GM18861 (cell line): Measurements from ENCODE around the gene AFMID.

Experiments
- ATAC-seq: cut with Tn5 transposase; IDR thresholded peaks from one replicate; pipeline ENCODE4 v1.9.1; 2021; ENCODE audit not compliant: unreplicated experiment

Gene AFMID

DNA sequence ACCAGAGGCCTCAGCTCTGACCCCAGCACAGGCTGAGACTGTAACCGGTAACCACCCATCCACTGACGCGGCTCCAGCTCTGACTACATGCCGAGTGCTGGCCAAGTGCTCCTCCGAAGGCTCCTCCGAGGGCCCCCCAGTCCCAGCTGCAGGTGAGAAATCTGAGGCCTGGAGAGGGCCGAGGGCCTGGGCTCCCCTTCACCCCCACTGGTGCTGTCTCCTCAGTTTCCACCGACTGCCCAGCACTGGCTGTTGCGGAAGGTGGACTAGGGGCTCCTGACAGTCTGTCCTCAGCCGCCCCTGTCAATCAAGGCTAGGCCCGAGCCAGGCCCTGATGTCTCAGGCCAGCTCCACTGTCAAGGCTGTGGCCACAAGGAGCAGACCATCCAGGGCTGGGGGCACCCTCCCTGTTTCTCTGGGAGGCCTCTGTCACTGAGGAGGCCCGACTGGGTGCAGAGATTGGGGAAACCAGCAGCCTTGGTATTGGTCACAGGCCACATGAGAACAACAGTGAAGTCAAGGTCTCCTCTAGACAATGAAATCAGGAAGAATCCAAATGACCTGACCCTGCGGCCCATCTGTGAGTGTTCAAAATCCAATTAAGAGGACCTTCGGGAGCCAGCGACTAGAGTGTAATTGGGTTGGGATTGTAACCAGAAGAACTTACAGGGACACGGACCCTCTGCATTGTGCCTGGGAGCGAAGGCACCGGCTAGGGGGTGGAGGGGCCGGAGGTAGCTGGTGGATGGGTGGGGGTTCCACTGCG is 49.4 kb downstream of the AFMID start:
- no peak for ATAC-seq

DNA sequence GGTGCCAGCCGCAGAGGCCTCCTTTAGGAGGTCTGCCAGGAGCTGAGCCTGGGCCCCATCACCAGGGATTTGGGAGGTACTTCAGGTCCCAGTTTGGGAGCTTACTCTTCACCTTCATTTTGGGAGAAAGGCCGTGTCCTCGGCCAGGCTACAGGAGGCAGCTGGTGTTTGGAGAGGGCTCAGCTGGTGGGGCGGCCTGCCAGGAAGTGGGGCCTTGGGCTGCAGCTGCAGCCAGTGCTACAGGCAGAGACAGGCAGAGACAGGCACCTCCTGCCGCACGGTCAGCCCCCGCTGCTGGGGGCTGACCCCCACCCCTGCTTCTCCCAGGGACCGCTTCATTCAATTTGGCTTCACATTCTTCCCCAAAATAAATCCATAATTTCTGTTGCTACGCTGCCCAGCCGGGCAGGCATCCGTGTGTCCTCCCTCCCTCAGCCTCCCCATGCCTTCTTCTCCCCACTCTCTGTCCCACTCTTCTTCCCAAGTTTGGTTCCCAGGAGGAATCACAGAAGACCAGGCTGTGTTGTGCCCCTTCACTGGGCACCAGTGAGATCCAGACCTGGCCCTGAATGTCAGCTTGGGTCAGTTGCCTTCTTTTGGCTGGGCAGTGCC is 50.3 kb downstream of the AFMID start:
- ATAC-seq: no peak

DNA sequence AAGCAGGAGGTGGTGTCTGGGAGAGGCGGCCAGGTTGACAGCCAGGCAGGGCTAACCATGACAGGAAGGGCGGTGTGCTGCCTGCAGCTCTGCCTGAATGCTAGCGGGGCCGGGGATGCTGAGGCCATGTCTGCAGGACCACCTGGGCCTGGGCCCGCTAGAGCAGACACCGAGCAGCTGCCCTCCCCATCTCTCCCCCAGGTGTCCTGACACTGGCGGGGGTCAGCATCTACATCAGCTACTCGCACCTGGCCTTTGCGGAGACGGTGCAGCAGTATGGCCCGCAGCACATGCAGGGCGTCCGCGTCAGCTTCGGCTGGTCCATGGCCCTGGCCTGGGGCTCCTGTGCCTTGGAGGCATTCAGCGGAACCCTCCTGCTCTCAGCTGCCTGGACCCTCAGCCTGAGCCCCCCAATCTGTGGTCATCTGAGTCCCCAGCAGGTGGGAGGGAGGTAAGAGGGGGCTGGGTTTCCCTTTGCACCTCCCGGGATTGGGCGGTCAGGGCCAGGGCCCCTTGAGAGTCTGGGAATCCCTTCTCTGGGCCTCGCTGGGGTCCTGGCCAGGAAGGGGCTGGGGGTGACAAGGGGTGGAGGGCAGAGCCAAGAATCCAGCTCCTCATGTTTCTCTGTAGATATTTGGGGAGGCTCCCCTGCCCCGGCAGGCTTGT is 51.8 kb downstream of the AFMID start:
- ATAC-seq: no peak

DNA sequence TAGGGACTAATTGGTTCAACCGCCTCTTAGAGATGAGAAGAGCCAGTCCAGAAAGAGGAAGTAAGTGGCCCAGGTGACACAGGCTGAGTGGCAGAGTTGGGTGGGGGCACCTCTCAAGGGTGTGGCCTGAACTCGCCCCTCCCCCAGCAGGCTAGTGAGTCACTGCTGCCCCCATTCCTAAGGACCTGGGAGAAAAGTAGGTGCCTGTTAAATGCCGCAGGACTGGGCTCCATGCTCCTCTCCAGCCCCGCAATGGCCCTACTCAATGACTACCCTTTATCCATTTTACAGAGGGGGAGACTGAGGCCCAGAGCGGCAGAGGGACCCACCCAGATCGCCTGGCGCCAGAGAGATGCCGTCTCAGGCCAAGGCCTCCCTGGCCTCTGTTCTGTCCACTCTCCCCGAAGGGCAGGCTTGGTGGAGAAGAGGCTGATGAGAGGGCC is 52.3 kb downstream of the AFMID start:
- ATAC-seq: no peak

DNA sequence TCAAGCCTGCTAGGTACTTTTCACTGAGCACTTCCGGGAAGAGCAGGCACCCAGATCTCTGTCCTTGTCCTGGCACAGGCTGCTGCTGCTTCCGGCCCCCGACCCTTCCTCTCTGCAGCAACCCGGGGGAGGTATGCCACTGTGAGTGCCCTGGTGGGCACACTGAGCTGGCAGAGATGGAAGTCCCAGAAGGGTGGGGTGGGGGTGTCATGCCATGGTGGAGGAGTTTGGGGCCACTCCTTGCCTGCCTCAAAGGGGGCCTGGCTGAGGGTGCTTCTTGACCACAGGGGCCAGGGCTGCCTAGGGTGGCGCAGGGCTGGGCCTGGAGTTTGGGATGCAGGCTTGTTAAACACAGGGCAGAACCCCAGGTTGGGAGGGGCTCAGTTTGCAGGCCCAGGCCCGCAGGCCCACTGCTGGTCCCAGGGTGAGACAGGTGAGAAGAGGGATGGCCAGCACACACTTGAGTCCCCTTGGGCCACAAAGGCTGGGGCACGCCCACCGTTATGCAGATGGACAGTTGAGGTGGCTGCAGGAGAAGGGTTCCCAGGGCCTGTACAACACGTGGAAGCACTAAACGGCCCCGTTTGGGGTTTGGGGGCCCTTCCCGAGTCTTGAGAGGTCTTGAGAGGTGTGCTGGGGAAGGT is 53.0 kb downstream of the AFMID start:
- no peak for ATAC-seq

DNA sequence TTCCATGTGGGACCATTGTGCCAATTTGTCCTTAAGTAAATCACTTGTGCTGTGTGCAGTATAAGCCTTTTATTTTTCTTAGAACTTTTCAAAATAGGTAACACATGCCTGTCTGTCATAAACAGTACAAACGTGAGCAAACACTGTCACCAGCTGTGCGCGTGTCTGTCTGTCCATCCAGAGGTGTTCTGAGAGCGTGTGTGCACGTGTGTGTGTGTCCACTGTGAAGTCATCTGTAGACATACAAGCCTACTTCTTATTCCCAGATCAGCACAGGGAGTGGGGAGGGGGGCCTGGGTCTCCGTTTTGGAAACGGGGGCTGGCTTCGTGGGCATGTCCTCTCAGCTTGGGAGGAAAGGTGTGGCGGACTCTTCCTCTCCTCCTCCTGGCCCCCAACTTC is 53.7 kb downstream of the AFMID start:
- ATAC-seq: no peak

DNA sequence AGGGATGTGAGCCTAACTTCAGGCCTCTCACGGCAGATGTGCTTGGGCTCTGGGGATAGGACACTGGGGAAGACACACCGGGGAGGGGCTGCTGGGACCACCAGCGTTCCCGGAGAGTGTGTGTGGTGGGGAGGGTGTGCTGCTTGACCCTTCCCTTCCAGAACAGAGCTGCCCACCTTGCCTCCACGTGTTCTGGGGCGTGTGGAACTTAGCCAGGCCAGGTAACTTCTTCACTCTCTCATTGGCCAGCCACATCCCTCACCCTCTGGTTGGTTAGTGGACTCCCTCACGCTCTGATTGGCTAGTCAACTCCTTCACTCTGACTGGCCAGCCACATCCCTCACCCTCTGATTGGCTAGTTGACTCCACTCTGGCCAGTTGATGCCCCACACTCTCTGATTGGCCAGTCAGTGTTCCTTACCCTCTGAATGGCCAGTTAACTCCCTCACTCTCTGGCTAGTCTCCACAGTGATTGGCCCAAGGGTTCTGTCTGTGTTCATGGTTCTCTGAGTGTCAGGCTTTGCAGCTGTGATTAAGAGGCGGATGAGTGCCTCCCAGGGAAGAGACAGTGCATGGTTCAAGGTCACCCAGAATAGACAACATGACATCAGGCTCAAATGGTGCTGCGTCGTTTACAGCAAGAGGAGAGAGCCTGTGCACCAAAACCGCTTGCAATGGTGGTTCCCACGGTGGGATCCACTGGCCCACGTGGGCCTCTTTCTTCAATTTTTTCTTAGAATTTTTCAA is 54.3 kb downstream of the AFMID start:
- no peak for ATAC-seq

DNA sequence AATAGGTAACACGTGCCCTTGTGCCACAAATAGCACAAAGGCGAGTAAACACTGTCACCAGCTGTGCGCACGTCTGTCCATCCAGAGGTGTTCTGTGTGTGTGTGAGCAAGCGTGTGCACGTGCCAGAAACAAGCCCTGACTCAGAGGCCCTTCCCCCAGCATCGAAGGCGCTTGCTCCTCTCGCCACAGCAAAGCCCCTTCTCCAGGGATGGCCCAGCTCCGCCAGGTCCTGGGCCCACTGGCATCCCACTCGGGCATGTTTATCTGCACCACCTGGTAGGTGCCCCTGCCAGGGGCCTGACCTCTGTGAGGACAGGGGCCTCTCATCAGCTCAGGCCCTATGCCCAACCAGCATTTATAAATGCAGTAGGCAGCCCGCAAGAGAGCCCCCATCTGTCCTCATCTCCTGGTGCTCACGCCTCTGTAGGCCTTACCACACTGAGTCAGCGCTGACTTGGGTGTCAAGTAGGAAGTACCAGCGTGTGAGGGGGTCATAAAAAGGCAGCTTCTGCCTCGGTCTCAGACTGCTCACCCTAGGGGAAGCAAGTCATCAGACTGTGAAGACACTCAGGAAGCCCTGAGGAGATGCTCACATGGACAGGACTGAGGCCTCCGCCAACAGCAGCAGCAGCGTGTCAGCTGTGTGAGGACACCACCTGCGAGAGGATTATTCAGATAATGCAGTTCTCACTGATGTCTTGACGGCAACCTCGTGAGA is 55.0 kb downstream of the AFMID start:
- no peak for ATAC-seq

DNA sequence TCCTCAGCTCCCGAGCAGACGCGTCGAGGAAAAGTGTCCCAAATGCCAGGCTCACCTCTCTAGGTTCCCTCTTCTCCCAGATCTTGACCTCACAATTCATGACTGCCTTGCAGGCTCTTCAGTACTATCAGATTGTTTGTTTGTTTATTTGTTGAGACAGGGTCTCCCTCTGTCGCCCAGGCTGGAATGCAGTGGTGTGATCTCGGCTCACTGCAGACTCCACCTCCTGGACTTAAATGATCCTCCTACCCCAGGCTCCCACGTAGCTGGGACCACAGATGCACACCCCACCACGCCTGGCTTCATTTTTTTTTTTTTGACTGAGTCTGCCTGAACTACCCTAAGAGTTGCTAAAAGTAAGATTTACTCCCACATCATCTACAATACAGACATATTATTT is 60.1 kb downstream of the AFMID start:
- ATAC-seq: no peak

DNA sequence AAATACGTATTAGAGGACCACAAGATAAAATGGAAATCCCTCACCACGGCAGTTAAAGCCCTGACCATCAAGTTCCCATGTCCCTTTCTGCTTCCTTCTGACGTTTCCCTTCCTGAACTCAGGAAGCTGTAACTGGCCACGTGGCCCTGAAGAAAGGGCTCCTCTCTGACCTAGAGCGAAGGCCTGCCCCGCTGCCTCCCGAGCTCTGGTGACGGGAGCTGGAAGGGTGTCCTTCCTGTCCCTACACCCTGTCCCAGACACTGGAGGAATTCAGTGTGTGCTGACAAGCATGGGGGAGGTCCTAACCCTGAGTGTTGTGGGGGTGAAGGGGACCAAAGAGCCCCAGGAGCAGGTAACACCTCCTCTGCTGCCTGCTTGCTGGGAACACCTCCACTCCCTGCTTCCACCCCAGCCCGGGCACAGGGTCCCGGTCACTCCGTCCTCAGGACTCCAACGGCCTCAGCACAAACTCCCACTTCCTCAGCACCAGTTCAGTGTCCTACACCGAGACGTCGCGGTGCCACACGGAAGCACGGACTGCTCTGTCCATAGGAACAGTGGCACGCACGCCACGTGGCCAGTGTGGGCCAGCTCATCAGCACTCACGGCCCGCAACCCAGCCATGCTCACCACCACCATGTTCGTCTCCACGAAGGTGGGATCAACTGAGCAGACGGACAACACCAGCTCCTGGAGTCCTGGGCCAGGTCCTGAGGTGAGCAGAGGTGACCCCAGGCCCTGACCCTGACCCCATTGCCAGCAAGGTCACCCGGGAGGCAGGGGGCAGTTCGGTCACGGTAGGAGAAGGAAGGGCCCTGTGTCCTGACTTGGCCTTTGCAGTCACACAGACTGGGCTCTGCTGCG is 61.1 kb downstream of the AFMID start:
- ATAC-seq: no peak

DNA sequence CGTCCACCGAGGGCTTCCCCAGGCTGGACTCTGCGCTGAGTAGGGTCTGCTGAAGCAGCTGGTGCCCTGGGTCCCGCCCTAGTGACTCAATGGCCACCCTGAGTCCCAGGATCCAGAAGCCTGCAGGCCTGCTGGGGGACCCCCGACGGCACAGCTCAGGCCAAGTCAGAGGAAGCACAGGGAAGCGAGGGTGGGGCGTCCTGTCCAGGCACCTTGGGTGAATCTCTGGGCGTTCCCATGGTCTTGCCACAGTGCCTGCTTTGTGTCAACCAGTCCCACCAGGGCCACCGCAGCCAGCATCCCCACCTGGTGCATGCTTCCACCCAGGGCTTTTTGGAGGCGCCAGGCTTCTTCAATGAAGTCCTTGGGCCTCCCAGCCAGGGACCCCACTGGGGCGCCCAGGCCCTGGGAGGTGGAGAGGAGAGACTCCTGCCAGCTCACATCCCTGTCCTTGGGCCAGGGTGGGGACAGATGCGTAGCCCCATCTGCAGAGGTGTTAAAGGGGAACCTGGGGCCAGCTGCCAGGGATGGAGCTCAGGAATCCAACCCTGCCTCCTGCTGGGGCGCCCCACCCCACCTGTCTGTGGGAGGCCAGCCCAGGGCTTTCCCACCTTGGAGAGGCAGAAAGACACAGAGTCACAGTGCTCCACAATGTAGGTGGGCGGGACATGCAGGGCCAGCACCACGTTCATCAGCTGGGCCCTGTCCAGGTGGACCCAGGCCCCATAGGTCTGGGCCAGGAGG is 62.1 kb downstream of the AFMID start:
- ATAC-seq: no peak

DNA sequence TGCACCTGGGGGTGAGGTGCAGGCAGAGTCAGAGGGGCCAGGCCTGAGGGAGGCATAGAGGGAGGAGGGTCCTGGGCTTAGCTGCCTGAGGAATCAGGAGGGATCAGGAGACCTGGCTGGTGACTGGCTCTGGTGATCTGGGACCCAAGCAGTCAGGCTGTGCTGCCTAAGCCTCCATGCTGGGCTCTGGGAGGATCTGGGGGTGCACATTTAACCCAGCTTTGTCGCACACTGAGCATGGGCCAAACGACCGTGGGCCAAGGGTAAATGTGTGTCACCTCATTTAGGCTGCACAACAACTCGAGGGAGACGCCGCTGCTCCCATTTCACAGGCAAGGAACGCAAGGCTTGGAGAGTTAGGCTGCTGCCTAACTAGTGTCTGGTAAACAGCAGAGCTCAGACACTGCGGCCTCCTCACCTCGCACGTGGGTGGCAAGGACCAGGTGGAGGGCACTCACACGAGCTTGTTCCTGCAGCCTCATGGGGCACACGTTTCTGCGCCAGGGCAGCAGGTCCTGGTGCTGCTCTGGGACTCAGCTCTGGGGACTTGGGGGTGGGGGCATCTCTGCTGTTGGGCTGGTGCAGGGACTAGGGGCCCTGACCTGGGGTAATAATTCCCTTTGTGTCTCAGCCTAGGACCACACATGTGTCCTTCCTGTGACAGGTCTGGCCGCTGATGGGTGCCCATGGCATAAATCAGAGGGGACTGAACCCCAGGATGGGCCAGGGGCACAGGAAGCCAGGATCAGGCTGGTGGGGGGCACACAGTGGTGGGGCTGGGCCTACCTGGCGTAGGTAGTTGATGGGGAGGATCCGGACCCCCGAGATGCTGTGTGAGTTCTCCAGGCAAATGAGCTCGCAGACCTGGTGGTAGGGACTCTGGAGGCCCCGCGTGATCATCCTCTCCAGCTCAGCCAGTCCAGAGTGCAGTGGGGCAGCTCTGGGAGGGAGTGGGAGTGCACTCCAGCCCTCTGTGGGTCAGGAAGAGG is 63.0 kb downstream of the AFMID start:
- ATAC-seq: no peak

DNA sequence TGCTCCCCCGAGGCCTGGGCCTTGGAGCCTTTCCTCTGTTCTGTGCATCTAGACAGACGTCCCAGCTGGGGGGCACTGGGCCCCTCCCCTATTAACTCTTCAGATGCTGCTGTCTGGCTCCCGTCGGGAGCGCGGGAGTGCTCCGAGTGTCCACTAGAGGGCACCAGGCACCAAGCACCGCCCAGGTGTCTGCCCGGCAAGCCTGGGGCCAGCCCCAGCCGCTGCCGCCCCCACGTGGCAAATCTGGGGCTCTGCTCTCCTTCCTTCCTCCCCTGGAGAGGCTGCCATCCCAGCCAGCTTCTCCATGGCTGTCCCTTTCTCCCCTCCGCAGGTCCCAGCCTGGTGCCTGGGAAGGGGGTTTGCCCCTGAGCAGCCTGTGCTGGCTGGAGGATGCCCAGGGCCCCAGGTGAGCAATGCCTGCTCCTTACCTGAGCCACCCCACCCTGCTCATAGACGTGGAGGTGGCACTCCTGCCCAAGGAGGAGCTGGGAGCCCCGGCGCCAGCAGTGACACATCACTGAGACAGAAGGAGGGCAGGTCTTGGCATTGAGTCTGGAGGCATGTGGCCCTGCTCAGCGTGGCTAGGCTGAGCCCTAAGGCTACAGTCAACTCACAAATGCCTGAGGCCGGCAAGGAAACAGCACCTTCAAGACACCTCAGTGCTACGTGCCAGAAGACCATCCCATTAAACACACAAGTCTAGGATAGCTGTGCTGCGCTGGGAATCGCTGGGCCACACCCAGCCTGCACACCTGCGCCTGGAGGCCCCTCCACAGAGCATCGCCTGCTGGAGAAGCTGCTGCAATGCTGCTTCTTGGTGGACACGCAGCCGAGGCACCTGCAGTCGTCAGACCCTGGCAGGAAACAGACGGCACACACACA is 64.0 kb downstream of the AFMID start:
- ATAC-seq: peak; percentile 54

DNA sequence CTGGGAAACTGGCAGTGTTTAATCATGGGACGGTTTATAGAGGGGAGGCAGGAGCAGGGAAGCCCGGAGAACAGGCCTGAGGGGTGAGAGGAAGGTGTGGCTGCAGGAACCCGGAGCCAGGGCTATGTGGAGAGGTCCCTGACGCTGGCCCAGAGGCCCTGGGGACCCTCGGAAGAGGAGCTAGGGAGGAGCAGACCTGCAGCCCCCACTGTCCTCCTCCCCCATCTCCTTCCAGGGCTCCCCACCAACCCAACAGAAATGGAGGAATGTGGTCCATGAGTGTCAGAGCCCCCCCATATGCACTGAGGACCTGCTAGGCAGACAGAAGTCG is 64.6 kb downstream of the AFMID start:
- no peak for ATAC-seq

DNA sequence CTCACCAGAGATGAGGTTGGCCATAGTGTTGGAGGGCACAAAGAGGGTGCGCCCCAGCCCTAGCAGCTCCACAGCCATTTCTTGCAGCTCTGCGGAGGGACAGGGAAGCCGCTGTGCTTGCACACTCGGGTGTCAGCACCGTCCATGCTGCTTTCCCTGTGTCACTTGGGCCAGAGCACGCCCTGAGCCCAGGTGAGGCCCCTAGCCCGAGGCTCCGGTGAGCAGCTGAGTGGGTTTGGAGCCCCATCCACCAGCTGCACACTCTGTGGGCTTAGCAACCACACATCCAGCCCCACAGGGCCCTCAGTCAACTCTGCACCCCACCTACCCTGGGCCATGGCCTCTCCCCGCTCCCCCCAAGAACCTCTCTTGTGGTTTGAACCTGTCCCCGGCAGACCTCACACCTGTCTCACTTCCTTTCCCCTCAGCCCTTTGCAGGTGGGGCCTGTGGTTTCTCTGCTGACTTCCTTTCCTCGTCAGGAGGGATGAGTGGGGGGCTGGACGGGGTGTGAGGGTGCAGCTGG is 65.0 kb downstream of the AFMID start:
- no peak for ATAC-seq
